H1 (cell line): ENCODE data around the gene KIF13A. TPM values are rescaled to one million over a fixed set of nuclear protein-coding genes. Genes with fewer than 3 reads are reported as not detected.

Source experiments
- BRCA1 ChIP-seq: IDR thresholded peaks from 2 replicates; pipeline ENCODE4 v1.6.1; 2012; ENCODE audit warnings: low read depth, low read length, improper control_type of control experiment
- EZH2 ChIP-seq: fragments of 200-600 bp; sonication (generic); IDR thresholded peaks from 2 replicates; pipeline ENCODE4 v1.7.1; 2012; ENCODE audit warnings: low read depth, mild to moderate bottlenecking, moderate library complexity, low read length, inconsistent platforms; ENCODE audit not compliant: severe bottlenecking
- PHF8 ChIP-seq: fragments of 200-600 bp; sonication (generic); conservative IDR thresholded peaks from 2 replicates; pipeline ENCODE4 v1.7.1; 2012; ENCODE audit warnings: low read depth, mild to moderate bottlenecking, inconsistent platforms, low read length, moderate library complexity
- POLR2A ChIP-seq, 2 experiments: IDR thresholded peaks; 1 replicate in 1 of 2; 2 replicates in 1 of 2; pipeline ENCODE4 v1.6.1; 2011; ENCODE audit warnings: low read depth in 2 of 2, low read length in 2 of 2, mild to moderate bottlenecking in 2 of 2; ENCODE audit errors: control extremely low read depth in 1 of 2
- TBP ChIP-seq: IDR thresholded peaks from 2 replicates; pipeline ENCODE4 v1.6.1; 2011; ENCODE audit warnings: low read depth, low read length, improper control_type of control experiment
- TCF12 ChIP-seq: IDR thresholded peaks from 2 replicates; pipeline ENCODE4 v1.6.1; 2011; ENCODE audit warnings: low read depth, mild to moderate bottlenecking, low read length
- polyA plus RNA-seq, 7 experiments: library from polyadenylated mRNA; depleted of rRNA in 3 of 7; stranded (reverse) in 5 of 7; unstranded in 2 of 7; fragments of >200 nt in 5 of 7; fragments of 200-250 nt in 2 of 7; gene quantifications; 1 replicate in 5 of 7; 2 replicates in 1 of 7; 4 replicates in 1 of 7; pipeline versions ENCODE4 v1.2.1 to v1.2.3, GENCODE V29; 2011 to 2013; ENCODE audit warnings: missing spikeins in 2 of 7, mixed read lengths in 2 of 7
- total RNA-seq: library from RNA; stranded (reverse); fragmentation: NEBNext Ultra II Directional; extraction: Animal tissue kit (Norgen Biotek cat#: 25700); gene quantifications from 2 replicates; pipeline ENCODE4 v1.2.1, GENCODE V29; 2021
- TF ChIP-seq, protein P1 (sequence below): IDR thresholded peaks from 2 replicates; pipeline ENCODE4 v1.6.1; 2012; ENCODE audit warnings: inconsistent platforms

The KIF13A gene
- total and polyA plus RNA-seq, 2 of the 8 experiments (the other 6 are each of a cell fraction or from before 2014, with no cell fraction given): 14.7 to 40.8 TPM

DNA sequence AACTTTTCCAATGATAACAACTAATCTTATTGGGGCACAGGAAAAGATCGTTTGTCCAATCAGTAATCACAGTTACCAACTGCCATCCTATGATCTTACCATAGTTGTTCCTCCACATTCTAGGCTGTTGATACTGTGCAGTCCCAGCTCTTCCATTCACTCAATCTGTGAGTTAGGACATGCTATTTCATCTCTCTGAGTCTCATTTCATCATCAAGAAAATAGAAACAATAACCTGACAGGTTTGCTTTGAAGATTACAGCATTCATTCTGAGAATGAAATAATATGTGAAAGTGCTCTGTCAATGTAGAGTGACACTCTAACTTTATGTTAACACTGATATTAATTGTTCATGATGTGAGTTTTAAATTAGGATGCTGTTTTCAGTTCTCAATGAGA is 89.8 kb downstream of the KIF13A start (continued):
- TF ChIP-seq EZH2 (no peak), PHF8 (no peak), TCF12 (no peak), TBP (no peak), POLR2A (IDR thresholded peaks at IDR 0.05; ENCODE audit: control extremely low read depth in 1 of 2, low read depth in 2 of 2, low read length in 2 of 2) (no peak), BRCA1 (no peak)
- TF ChIP-seq, protein P1, sequence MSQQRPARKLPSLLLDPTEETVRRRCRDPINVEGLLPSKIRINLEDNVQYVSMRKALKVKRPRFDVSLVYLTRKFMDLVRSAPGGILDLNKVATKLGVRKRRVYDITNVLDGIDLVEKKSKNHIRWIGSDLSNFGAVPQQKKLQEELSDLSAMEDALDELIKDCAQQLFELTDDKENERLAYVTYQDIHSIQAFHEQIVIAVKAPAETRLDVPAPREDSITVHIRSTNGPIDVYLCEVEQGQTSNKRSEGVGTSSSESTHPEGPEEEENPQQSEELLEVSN: no peak
- TF ChIP-seq, all 59 proteins: peak for 0
